ENCODE results near the gene ZNF780B.

Gene ZNF780B

GRCh38 chr19:39982883-39983282, 73.1 kb downstream of the ZNF780B start:
- no peak for DNase-seq (ENCODE audit: low read depth, low spot score)

Measured in smooth muscle cell of the brain vasculature (primary cell).